ENCODE results near the gene TTN. TPM values are rescaled to one million over a fixed set of nuclear protein-coding genes. Genes with fewer than 3 reads are reported as not detected.

Gene TTN
- 0.74 and 0.88 TPM in 2 replicates for total RNA-seq (2014; rRNA removed; shearing (Covaris generic))

DNA sequence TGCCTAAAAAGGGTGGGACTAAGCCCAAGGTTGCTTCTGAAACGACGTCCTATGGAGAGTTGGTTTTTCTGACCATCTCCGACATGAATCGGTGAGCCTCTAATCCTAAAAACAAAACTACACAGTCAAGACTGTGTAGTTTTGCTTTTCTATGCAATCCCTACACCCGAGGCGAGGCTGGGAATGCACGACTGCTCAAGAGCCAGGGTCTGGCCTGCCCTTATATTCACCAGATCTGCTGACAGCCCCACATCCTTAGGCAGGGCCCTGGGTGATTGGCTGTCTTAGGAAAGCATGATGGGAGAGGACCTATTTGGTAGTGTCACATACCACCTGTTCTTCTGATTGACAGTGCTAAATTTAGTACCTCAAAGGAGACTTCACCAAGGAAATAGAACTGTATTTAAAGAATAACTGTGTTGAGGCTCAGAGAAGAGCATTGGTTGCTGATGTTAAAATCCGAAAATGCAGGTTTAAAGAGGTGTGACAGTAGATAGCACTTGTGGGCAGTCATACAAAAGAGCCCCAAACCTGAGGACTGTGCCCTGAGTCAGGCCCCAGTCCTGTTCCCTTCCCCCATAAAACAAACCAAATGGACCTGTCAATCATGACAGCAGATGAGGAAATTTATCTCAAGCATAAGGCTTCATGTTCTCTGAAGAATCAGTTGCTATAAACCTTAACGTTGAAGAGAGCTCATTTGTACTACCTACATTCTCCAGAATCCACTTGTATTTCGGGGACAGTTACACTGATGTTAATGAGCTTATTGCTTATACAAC lies at the start of gene TTN:
TTN (minus strand) TSS at position 197 of the 782 bp plus-strand sequence. CDS start 2,781 bp downstream, outside the sequence.
- in situ Hi-C loops (cut with HindIII; ENCODE audit: low sequenced_read_pairs): no loop called here
- no peak for DNase-seq (ENCODE audit: low spot score)

DNA sequence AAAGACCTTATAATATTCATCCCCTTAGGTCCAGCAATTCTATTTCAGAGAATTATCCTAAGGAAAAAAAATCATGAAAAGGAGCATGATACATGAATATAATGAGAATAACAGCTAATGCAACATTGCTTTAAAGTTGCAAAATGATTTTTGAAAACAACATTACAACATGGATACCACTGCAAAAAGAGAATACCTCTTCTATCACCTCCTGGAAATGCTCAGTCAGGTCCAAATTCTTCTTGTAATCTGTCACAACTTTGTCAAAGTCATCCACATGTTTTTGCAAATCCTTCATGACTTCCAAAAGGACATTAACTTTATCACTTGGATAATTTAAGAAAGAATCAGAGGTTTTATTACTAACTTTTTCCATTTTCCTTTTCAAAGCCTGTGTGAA lies 47.9 kb upstream of the TTN start:
- no peak for DNase-seq (ENCODE audit: low spot score)
- in situ Hi-C loops (cut with HindIII; ENCODE audit: low sequenced_read_pairs): no loop called here

DNA sequence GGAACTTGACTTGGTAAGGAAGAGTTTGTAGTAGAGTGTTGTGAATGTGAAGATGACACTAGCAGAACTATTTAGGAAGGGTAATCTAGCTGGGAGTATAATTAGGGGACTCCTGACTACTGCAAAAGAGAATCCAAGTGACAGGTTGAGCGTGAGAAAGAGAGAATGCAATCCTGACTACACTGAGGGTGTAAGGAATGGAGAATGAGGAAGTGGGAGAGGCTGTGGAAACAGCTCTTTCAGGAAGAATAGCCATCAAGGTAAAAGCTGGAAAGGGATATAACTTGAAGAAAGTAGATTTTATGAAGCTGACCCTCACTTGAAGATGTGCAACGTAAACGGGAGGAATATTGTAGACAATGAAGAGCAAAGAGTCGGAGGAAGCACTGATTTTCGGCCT lies 41.1 kb upstream of the TTN start:
- in situ Hi-C loops (cut with HindIII; ENCODE audit: low sequenced_read_pairs): no loop called here
- no peak for DNase-seq (ENCODE audit: low spot score)

DNA sequence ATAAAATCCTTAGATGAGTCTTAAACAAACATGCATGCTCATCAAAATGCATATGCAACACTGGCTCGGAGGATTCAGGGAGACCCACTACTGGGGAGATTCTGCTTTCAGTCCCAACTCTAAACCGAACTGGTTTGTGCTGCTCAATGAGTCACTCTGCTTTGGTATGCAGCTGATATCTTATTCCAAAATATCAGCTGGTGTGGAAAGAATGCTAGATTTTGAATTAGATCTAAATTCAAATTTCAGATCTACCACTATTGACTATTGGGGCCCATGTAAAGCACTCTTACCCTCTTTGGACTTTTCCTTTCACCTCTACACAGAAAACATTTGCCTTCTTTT lies 39.2 kb upstream of the TTN start:
- DNase-seq (ENCODE audit: low spot score): no peak

DNA sequence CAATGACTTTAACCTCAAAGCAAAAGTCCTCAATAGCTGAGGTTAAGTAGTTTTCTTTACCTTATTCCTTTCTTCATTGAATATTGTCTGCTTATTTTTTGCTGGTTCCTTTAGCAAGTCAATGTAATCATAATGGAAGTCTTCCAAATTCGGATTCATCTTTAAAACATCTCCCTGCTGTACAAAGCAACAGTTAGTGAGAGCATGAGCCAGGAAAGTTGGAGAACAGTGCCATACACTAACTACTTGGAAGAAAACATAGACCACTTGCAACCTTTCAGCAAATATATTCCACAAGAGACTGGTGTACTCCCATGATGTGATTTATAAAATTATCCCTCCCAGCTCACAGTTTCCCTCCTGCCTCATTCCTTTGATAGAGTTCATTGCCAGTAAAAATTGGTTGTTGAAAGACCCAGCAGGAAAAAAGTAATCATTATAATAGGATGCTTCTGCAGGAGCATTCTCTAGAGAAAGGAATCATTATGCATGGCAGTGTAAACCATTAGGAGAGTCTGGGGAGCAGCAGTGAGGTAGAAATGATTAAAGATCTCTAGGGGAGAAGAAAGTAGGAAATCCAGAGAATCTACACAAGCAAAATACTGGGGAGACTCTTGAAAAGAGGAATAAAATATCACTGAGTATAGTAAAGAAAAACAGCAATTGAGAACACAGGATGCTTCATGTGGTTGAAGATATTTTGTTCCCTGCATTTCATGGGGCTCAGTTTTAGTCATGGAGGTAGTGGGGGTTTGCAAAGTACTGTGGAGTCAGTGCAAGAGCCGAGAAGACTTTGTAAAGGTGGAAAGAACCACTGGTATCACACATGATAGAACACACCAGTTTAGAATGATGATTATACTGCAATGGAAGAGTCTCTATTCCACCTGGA lies 38.6 kb upstream of the TTN start:
- no peak for DNase-seq (ENCODE audit: low spot score)
- in situ Hi-C loops (cut with HindIII; ENCODE audit: low sequenced_read_pairs): no loop called here

More for the DNA sequence above, 39.2 kb upstream of the TTN start:
- in situ Hi-C loops (cut with HindIII; ENCODE audit: low sequenced_read_pairs): no loop called here

DNA sequence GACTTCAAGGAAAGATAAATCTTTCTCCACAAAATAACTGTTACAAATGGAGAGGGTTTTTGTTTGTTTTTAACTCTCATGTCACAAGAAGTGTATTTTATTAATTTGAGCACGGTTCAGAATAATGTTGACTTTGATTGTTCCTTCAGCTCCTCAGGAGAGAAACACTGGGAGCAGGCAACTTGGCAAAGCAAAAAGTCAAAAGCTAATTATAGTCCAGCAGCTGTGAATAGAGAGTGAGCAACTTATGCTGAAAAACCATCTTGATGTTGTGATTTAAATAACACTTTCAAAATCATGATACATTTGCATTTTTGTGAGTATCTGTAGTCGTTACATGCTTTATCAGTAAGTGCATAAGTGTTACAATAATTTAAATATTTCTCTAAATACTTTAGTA lies 37.5 kb upstream of the TTN start:
- no peak for DNase-seq (ENCODE audit: low spot score)
- in situ Hi-C loops (cut with HindIII; ENCODE audit: low sequenced_read_pairs): no loop called here

DNA sequence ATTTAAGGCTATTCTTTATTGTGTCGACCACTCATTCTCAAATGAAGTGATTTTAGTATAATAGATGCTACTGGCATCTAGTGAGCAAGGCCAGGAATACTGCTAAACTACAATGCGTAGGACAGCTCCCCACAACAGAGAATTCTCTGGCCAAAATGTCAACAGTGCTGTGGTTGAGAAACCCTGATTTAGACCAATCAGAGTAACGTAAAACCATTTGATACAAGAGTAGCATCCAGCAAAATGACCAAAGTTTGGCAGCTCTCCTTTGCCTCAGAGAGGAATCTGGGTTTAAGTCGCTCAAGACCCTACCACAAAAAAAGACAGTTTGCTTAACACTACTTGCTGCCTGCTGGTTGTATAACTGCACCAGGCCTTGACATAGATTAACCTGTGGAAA lies 37.0 kb upstream of the TTN start:
- DNase-seq (ENCODE audit: low spot score): no peak
- in situ Hi-C loops (cut with HindIII; ENCODE audit: low sequenced_read_pairs): no loop called here

DNA sequence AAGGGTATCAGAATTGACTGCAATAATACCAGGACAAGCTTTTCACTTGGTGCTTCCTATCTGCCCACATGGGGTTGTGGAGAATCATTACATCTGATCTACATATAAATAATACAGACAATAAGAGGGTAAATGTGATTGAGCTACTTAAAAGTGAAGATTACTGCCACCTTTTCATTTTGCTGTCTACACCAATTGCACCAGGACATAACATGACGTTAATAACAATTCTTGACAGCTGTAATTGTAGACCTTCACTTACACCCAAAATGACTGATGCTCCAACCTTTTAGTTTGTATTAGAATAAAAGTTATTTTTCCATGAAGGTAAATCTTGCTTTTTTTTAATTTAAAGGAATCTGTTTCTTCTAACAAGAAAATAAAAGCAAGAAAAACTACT lies 36.5 kb upstream of the TTN start:
- no peak for DNase-seq (ENCODE audit: low spot score)

DNA sequence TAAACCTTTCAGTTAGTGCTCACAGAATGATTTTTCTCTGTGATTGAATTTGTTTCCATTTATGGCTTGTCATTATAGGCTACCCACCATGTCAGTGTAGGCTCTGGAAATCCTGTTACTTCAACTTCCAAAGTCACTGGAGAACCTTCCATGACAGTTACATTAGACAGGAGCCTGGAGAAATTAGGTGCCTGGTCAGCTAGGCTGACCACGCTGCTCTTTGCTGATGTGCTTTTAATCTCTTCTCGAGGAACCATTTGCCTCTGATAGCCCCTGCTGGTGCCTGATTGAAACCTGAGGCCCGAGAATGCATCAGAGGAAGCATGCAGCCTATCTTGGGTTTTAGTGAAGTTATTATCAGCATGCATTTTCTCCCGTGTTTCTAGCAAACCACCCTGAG lies 29.6 kb upstream of the TTN start:
- no peak for DNase-seq (ENCODE audit: low spot score)
- in situ Hi-C loops (cut with HindIII; ENCODE audit: low sequenced_read_pairs): no loop called here

More for the DNA sequence above, 36.5 kb upstream of the TTN start:
- in situ Hi-C loops (cut with HindIII; ENCODE audit: low sequenced_read_pairs): no loop called here

DNA sequence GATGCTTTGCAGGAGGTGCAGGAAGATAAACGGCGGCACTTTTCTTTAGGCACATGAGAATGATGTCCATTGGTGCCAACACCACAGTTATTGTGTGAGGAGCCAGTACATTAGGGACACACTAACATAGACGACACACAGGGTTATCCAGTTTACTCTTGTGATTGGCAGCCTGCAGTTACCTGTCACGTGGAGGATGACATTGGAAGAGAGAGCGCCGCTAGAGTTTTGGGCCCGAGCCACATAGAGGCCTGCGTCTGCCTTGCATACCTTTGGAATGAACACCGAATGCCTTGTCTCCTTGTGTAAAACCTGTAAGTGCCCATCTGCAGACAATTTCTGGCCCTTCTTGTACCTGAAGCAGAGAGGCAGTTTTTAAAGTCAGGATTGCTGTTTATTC lies 26.9 kb upstream of the TTN start:
- DNase-seq (ENCODE audit: low spot score): no peak
- in situ Hi-C loops (cut with HindIII; ENCODE audit: low sequenced_read_pairs): no loop called here

DNA sequence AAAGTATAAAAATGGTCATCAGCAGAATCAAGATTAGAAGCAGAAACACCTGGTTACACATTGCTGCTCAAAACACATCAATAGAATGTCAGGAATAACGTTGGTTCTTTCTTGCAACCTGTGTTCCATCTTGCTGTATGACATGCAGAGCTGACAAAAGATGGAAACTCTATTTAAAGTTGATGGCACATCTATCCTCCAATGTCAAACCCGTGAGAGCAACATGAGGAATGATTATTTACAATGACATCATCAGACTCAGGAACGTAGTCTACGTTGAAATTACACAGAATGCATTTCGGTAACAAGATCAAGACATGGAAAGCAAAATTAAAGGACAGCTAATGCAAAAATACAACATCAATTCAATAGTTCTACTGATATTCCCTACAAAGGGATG lies 26.2 kb upstream of the TTN start:
- no peak for DNase-seq (ENCODE audit: low spot score)
- in situ Hi-C loops (cut with HindIII; ENCODE audit: low sequenced_read_pairs): no loop called here

DNA sequence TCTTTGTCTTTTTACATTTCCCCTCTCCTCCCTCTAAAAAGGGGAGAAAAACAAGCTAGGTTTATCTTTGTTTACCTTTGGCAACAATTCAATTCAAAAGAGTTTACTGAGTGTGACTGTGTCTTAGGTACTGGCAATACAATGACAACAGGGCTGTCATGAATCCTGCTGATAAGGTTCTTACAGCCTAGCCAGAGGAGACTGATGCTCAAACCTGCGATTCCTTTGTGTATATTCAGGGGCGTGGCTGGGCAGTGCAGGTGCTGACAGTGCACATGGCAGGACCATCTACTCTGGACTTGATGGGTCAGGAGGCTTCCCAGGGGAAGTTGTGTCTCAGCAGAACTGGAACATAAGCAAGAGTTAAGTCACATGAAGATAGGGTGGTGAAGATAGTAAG lies 23.2 kb upstream of the TTN start:
- DNase-seq (ENCODE audit: low spot score): no peak
- in situ Hi-C loops (cut with HindIII; ENCODE audit: low sequenced_read_pairs): no loop called here

DNA sequence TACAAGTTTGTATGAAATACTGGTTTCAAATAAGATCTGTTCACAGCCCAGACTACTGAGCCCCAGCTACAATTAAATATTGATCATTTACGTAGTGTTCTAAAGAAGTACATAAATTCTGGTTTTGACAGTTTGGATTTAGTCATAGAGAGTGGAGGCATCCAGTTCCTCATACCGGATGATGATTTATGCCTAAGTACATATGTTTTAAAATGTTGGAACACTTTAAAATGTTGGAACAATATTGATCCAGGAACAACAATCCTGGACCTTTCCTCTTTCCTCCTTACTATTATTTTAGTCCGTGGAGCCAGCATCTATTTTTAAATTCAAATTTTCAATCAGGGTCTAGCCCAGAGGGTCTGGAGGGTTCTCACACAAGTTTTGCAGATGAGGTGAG lies 22.8 kb upstream of the TTN start:
- in situ Hi-C loops (cut with HindIII; ENCODE audit: low sequenced_read_pairs): no loop called here
- DNase-seq (ENCODE audit: low spot score): no peak

DNA sequence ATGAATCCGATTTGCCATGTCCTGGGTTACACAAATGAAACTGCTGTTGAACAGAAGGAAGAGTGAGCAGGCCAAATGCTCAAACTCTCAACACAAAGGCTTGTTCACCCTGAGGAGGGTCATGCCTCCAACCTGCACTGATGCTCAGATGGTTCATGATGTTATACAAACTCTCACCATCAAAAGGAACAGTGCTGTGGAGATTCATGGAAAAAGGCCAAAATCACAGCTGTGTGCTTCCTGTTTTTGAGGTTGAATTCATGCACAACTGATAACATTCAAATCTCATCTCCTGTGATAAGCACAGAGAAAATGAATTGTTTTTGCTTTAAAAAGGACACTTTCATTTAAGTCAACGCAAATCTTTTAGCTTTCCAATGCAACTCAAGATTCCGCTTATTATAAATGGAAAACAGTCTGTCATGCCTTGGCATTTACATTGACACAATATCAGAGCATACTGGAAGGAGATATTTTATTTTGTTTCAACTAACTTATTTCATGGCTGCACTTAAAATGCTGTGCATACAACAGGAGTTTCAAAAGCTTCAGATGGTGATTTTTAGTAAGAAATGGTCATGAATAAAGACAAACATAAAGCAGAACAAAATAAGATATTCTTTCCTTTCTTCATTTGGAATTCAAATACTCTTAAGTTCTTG lies 22.2 kb upstream of the TTN start:
- in situ Hi-C loops (cut with HindIII; ENCODE audit: low sequenced_read_pairs): no loop called here
- no peak for DNase-seq (ENCODE audit: low spot score)

DNA sequence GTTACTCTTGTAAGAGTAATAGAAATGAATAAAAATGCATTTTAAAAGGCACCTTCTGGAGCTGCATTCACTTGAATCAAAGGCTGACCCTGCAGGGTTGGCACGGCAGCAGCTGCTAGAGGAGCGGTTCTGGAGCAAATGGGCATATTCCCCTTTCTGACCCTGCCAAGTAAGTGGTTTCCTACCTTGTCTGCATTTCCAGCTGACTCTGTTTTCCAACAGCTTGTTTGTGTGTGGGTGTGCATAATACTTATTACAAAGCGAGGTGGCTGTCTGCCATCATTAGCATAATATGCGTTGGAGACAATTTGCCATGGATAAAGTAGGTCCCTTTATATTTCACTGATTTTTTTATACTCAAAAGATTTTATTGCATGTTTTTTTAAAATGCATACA lies 21.3 kb upstream of the TTN start:
- in situ Hi-C loops (cut with HindIII; ENCODE audit: low sequenced_read_pairs): no loop called here
- DNase-seq (ENCODE audit: low spot score): no peak

DNA sequence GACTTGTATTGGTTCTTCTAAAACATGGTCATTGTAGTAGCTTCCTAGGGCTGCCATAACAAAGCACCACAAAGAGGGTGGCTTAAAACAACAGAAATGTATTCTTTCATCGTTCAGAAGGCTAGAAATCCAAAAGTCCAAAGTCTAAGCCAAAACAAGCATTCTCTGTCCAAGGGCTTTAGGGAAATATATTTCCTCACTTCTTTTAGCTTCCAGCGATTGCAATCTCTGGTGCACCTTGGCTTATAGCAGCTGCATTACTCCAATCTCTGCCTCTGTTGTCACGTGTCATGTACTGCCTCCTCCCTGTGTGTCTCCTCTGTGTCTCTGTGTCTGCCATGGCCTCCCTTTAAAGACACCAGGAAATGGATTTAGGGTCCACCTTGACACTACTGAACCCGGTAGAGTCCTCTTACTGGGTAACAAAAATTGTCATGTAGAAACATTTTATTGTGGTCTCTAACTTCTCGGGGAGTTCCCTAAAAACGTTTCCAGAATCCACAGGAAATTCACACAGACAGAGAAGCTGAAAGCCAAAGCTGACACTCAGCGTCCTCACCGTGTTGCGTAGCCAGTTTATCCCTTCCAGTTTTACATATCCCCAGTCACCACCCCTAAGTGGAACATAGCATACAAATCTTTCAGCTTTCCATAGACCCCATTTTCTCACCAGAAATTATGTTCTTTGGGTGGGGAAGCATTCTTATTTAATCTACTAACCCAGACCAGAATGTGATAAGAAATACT lies 20.7 kb upstream of the TTN start:
- DNase-seq (ENCODE audit: low spot score): no peak
- in situ Hi-C loops (cut with HindIII; ENCODE audit: low sequenced_read_pairs): no loop called here

DNA sequence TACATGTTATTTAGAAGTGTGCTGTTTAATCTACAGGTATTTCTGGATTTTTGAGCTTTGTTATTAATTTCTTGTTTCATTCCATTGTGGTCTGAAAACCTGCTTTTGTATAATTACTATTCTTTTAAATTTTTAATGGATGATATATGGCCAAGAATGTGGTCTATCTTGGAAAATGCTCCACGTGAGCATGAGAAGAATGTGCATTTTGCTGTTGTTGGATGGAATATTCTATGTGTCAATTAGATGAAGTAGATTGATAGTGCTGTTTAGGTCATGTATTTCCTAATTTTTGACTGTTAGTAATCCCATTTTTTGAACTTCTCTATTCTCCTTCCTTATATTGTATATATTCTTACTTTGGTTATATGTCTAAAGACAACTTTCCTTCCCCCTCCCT lies 19.9 kb upstream of the TTN start:
- in situ Hi-C loops (cut with HindIII; ENCODE audit: low sequenced_read_pairs): no loop called here

DNA sequence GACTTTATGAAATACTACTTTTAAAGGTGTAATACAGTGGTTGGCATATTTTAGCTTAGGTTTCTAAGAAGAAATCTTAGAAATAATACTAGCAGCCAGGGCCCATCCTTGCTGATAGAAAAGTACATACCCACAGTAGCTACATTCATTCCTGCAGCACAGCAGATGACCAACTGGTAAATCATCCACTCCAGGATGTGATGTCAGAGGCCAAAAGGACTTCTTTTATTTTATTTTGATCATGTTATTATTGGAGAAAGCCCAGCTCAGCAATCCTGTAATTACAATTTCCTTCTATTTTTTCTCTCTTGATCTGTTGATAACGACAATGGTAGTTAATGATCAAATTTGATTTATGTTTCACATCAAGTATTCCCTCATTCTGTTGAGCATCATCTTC lies 18.0 kb upstream of the TTN start:
- no peak for DNase-seq (ENCODE audit: low spot score)
- in situ Hi-C loops (cut with HindIII; ENCODE audit: low sequenced_read_pairs): no loop called here

More for the DNA sequence above, 19.9 kb upstream of the TTN start:
- DNase-seq (ENCODE audit: low spot score): no peak

DNA sequence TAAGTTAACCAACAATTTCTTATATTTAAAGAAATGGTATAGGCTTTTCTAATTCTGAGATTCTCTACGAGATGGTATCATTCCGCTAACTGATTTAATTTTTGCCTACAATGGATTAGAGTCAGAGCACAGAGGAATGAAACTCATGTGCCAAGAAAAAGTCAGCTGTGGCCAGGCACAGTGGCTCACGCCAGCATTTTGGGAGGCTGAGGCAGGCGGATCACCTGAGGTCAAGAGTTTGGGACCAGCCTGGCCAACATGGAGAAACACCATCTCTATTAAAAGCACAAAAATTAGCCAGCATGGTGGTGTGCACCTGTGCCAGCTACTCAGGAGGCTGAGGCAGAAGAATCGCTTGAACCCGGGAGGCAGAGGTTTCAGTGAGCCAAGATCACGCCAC lies 17.0 kb upstream of the TTN start:
- in situ Hi-C loops (cut with HindIII; ENCODE audit: low sequenced_read_pairs): no loop called here
- no peak for DNase-seq (ENCODE audit: low spot score)

Measured in G401 (cell line).